IPS DF 6.9 (cell line): ENCODE results near the gene RNU2-1.
"Not testable (repeated sequence)": the region's sequence is repeated elsewhere in the genome, so short reads cannot be mapped to it uniquely, and the experiment has no call there.

Experiments
- DNase-seq: peaks from one replicate; pipeline ENCODE4 v3.0.0-alpha.2; 2013; ENCODE audit warnings: low read depth, low spot score
- H3K27ac ChIP-seq: one replicate; pipeline ENCODE4 v1.5.1; 2013; ENCODE audit warnings: low read length, control low read depth
- H3K27me3 ChIP-seq: 2 replicates; pipeline ENCODE4 v1.6.1; 2013; ENCODE audit warnings: mild to moderate bottlenecking, low read length; ENCODE audit not compliant: control insufficient read depth, insufficient read depth
- H3K36me3 ChIP-seq: 2 replicates; pipeline ENCODE4 v1.6.1; 2013; ENCODE audit warnings: low read length; ENCODE audit not compliant: control insufficient read depth, insufficient read depth
- H3K4me1 ChIP-seq: 2 replicates; pipeline ENCODE4 v1.6.1; 2013; ENCODE audit warnings: low read length; ENCODE audit not compliant: control insufficient read depth, insufficient read depth
- H3K4me3 ChIP-seq: 2 replicates; pipeline ENCODE4 v1.5.1; 2013; ENCODE audit warnings: mild to moderate bottlenecking, low read length
- H3K9me3 ChIP-seq: 2 replicates; pipeline ENCODE4 v1.6.1; 2013; ENCODE audit warnings: low read length, inconsistent platforms; ENCODE audit not compliant: control insufficient read depth, insufficient read depth
- WGBS: extraction: QIAGEN DNeasy Blood & Tissue Kit; methylation state at CpG from one replicate; pipeline ENCODE4 v1.1.7; 2013; ENCODE audit warnings: mixed read lengths, missing lambda C conversion rate; ENCODE audit not compliant: insufficient read length, insufficient coverage; 5-methylcytosine and 5-hydroxymethylcytosine counted together

Gene RNU2-1

DNA sequence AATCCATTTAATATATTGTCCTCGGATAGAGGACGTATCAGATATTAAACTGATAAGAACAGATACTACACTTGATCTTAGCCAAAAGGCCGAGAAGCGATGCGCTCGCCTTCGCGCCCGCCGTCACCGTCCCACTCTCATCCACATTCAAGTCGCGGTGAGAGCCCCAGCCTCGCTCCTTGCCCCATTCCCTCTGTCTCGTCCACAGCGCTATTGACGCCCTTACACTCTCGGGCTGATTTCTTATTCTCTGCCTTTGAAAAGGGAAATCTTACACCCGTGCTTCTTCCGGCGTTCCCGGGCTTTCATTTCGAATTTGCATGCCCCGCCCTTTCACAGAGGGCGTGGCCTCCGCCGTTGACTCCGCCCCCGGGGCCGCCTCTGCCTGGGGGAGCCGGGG is at the start of gene RNU2-1:
TSS of gene RNU2-1 (minus strand) at position 101 of the 400 bp plus-strand sequence.
- no CpG with 5 or more reads among the region's 31 CpGs for WGBS
- not testable (repeated sequence) for H3K4me3 ChIP-seq, H3K4me1 ChIP-seq, H3K36me3 ChIP-seq, H3K27ac ChIP-seq, H3K27me3 ChIP-seq, DNase-seq, H3K9me3 ChIP-seq

DNA sequence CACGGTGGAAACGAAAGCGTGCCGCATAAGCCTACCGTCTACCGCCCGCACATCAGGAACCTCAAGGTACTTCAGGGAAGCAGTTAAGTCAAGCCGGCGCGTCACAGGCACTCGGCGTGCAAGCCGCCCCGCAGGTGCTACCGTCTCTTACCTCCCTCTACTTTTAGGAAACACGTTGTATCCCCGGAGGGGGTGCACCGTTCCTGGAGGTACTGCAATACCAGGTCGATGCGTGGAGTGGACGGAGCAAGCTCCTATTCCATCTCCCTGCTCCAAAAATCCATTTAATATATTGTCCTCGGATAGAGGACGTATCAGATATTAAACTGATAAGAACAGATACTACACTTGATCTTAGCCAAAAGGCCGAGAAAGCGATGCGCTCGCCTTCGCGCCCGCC is 39.1 kb upstream of the RNU2-1 start:
- H3K4me3 ChIP-seq, DNase-seq, H3K9me3 ChIP-seq, H3K27ac ChIP-seq, H3K36me3 ChIP-seq, H3K27me3 ChIP-seq, H3K4me1 ChIP-seq: not testable (repeated sequence)
- no CpG with 5 or more reads among the region's 30 CpGs for WGBS

GRCh38 chr17:43272483-43272882 is 38.7 kb upstream of the RNU2-1 start:
- H3K36me3 ChIP-seq, H3K27ac ChIP-seq, H3K9me3 ChIP-seq, H3K27me3 ChIP-seq, H3K4me3 ChIP-seq, DNase-seq, H3K4me1 ChIP-seq: not testable (repeated sequence)
- WGBS, result no CpG with 5 or more reads among the region's 12 CpGs

DNA sequence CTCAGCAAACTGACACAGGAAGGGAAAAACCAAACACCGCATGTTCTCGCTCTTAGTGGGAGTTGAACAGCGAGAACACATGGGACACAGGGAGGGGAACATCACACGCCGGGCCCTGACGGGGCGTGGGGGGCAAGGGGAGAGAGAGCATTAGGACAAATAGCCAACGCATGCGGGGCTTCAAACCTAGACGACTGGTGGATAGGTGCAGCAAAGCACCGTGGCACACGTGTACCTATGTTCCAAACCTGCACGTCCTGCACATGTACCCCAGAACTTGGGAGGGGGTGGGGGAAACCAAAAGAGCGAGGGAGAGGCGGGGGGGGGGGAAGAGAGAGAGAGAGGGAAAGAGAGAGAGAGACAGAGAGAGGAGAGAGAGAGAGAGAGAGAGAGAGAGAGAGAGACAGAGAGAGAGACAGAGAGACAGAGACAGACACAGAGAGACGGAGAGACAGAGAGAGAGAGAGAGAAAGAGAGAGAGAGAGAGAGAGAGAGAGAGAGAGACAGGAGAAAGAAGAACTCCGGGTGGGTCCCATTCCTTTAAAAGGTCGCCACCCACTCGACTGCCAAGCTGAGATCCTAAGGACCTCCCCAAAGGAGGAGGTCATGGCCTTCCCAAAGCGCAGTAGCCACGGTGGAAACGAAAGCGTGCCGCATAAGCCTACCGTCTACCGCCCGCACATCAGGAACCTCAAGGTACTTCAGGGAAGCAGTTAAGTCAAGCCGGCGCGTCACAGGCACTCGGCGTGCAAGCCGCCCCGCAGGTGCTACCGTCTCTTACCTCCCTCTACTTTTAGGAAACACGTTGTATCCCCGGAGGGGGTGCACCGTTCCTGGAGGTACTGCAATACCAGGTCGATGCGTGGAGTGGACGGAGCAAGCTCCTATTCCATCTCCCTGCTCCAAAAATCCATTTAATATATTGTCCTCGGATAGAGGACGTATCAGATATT is 37.1 kb upstream of the RNU2-1 start:
- not testable (repeated sequence) for H3K9me3 ChIP-seq, H3K4me3 ChIP-seq, H3K27ac ChIP-seq, H3K36me3 ChIP-seq, DNase-seq, H3K4me1 ChIP-seq, H3K27me3 ChIP-seq
- WGBS, result no CpG with 5 or more reads among the region's 43 CpGs

DNA sequence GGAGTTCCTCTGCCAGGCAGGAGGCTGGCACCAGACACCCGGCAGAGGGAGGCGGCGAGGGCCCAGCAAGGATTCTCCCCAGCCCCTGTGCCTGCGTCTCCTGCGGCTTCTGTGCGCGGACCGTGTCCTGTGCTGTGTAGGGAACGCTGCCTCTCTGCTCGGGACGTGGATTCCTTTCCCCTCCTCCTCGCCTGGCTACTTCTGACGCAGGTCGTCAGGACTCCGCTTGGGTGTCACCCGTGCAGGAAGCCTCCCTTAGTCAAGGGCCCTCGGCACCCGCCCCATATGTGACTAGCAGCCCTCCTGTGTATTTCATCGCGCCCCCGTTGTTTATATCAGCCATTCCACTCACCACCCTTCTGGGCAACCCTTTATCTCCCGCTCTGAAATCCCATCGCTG is 12.7 kb upstream of the RNU2-1 start:
- DNase-seq, H3K4me1 ChIP-seq, H3K4me3 ChIP-seq, H3K9me3 ChIP-seq, H3K36me3 ChIP-seq, H3K27me3 ChIP-seq, H3K27ac ChIP-seq: not testable (repeated sequence)
- WGBS, result no CpG with 5 or more reads among the region's 23 CpGs

GRCh38 chr17:43240596-43241352 is 7.0 kb upstream of the RNU2-1 start:
- not testable (repeated sequence) for H3K4me3 ChIP-seq, H3K36me3 ChIP-seq, H3K27me3 ChIP-seq, H3K9me3 ChIP-seq, DNase-seq, H3K27ac ChIP-seq, H3K4me1 ChIP-seq
- no CpG with 5 or more reads among the region's 34 CpGs for WGBS

DNA sequence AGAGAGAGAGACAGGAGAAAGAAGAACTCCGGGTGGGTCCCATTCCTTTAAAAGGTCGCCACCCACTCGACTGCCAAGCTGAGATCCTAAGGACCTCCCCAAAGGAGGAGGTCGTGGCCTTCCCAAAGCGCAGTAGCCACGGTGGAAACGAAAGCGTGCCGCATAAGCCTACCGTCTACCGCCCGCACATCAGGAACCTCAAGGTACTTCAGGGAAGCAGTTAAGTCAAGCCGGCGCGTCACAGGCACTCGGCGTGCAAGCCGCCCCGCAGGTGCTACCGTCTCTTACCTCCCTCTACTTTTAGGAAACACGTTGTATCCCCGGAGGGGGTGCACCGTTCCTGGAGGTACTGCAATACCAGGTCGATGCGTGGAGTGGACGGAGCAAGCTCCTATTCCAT is 5.8 kb upstream of the RNU2-1 start:
- not testable (repeated sequence) for H3K4me1 ChIP-seq, DNase-seq, H3K9me3 ChIP-seq, H3K36me3 ChIP-seq, H3K4me3 ChIP-seq, H3K27ac ChIP-seq, H3K27me3 ChIP-seq
- WGBS, result no CpG with 5 or more reads among the region's 26 CpGs

DNA sequence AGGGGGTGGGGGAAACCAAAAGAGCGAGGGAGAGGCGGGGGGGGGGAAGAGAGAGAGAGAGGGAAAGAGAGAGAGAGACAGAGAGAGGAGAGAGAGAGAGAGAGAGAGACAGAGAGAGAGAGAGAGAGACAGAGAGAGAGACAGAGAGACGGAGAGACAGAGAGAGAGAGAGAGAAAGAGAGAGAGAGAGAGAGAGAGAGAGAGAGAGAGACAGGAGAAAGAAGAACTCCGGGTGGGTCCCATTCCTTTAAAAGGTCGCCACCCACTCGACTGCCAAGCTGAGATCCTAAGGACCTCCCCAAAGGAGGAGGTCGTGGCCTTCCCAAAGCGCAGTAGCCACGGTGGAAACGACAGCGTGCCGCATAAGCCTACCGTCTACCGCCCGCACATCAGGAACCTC is 514 bp downstream of the RNU2-1 start:
- H3K27ac ChIP-seq, H3K27me3 ChIP-seq, DNase-seq, H3K9me3 ChIP-seq, H3K4me1 ChIP-seq, H3K4me3 ChIP-seq, H3K36me3 ChIP-seq: not testable (repeated sequence)
- no CpG with 5 or more reads among the region's 15 CpGs for WGBS

DNA sequence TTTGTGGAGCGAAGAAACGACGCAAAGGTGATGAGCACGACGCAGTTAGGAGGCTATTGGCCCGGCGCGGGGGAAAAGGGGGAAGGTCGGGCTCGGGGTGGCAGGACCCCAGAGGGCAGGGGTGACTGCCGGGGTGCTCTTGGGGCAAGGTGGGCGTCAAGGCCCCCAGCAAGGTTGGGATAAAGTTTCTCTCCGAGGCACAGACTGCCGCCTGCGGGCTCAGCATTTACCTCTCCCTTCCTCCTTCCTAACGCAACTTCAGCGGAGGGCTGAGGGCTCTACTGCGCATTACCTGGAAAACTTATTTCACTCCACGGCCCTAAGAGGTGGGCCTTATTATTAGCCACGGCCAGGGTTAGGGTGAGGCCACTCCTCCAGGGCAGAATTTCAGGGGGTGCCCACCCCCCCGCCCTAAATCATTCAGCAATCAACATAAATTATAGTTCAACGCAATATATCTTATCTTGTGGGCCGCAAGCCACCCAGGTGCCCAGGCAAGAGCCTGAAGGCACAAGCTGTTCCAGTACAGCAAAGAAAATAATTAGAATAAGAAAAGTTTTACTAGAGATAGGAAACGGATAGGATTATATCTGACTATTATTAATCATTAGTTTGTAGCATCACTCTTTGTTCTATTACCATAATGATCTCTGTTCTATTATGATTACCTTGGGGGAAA is 1.6 kb downstream of the RNU2-1 start:
- WGBS, result no CpG with 5 or more reads among the region's 24 CpGs
- not testable (repeated sequence) for H3K27me3 ChIP-seq, H3K4me3 ChIP-seq, H3K36me3 ChIP-seq, H3K4me1 ChIP-seq, DNase-seq, H3K27ac ChIP-seq, H3K9me3 ChIP-seq

DNA sequence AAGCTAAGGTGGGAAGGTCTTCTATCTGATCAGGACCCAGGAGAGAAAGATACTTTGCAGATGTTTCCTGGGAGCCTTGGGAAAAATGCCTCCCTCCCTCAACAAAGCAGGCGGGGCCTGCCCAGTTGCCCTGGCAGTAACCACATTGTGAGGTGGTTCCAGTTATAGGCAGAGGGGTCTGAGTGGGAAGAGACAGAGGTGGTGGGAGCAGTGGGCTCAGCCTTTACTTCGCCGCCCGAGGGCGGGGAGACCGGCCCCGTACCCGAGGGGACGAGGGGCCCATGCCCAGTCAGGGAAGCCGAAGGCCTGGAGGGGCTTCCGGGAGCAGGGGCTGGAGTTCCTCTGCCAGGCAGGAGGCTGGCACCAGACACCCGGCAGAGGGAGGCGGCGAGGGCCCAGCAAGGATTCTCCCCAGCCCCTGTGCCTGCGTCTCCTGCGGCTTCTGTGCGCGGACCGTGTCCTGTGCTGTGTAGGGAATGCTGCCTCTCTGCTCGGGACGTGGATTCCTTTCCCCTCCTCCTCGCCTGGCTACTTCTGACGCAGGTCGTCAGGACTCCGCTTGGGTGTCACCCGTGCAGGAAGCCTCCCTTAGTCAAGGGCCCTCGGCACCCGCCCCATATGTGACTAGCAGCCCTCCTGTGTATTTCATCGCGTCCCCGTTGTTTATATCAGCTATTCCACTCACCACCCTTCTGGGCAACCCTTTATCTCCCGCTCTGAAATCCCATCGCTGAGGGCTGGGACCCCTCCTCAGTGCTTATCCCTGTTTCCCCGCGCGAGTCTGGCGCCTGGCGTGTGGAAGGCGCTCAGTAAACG is 2.4 kb downstream of the RNU2-1 start:
- not testable (repeated sequence) for DNase-seq, H3K4me3 ChIP-seq, H3K9me3 ChIP-seq, H3K27me3 ChIP-seq, H3K27ac ChIP-seq, H3K4me1 ChIP-seq, H3K36me3 ChIP-seq
- WGBS, result no CpG with 5 or more reads among the region's 40 CpGs
